ENCODE measurements around the gene CHD9.

GRCh38 chr16:53089434-53090285 lies 34.9 kb downstream of the CHD9 start:
- TF ChIP-seq CTCF (IDR thresholded peaks at IDR 0.05) (no peak), POLR2A (IDR thresholded peaks at IDR 0.05) (no peak)
